GM23338 (cell line): ENCODE results near the gene ZNF622. TPM values are rescaled to one million over a fixed set of nuclear protein-coding genes. Genes with fewer than 3 reads are reported as not detected.
"Not testable (repeated sequence)": the region's sequence is repeated elsewhere in the genome, so short reads cannot be mapped to it uniquely, and the experiment has no call there.

Source experiments
- ATAC-seq: fragments of 200-7000 bp; cut with Tn5 transposase; 3 replicates; pipeline ENCODE4 v1.9.1; 2020
- DNase-seq: peaks from one replicate; pipeline ENCODE4 v3.0.0-alpha.2; 2015; ENCODE audit warnings: low spot score
- H2AFZ ChIP-seq: fragments of 200-600 bp; sonication (generic); 2 replicates; pipeline ENCODE4 v1.8.0; 2016; ENCODE audit warnings: antibody characterized with exemption, mild to moderate bottlenecking, moderate library complexity
- H3F3A ChIP-seq: fragments of 200-600 bp; sonication (generic); replicated peaks from 2 replicates; pipeline ENCODE4 v1.8.0; 2017; ENCODE audit warnings: antibody characterized with exemption, mixed run types, low read depth
- H3K27ac ChIP-seq: fragments of 200-600 bp; sonication (generic); 2 replicates; pipeline ENCODE4 v1.6.1; 2016; ENCODE audit warnings: low read depth
- H3K27me3 ChIP-seq: fragments of 200-600 bp; sonication (generic); 2 replicates; pipeline ENCODE4 v1.8.0; 2016; ENCODE audit warnings: mild to moderate bottlenecking, mixed run types, moderate library complexity; ENCODE audit not compliant: insufficient read depth
- H3K36me3 ChIP-seq: fragments of 200-600 bp; sonication (generic); 2 replicates; pipeline ENCODE4 v1.8.0; 2016; ENCODE audit warnings: mild to moderate bottlenecking; ENCODE audit not compliant: insufficient read depth
- H3K4me1 ChIP-seq: fragments of 200-600 bp; sonication (generic); 2 replicates; pipeline ENCODE4 v1.8.0; 2016; ENCODE audit warnings: mild to moderate bottlenecking, moderate library complexity; ENCODE audit not compliant: insufficient read depth
- H3K4me2 ChIP-seq: fragments of 200-600 bp; sonication (generic); 2 replicates; pipeline ENCODE4 v1.7.1; 2017; ENCODE audit warnings: mixed run types
- H3K4me3 ChIP-seq: fragments of 200-600 bp; sonication (generic); 2 replicates; pipeline ENCODE4 v1.6.1; 2016; ENCODE audit warnings: mixed run types
- H3K79me2 ChIP-seq: fragments of 200-600 bp; sonication (generic); replicated peaks from 2 replicates; pipeline ENCODE4 v1.8.0; 2017; ENCODE audit warnings: mild to moderate bottlenecking; ENCODE audit not compliant: insufficient read depth
- H3K9me2 ChIP-seq: fragments of 200-600 bp; sonication (generic); 2 replicates; pipeline ENCODE4 v1.8.0; 2017; ENCODE audit not compliant: insufficient read depth
- H4K20me1 ChIP-seq: fragments of 200-600 bp; sonication (generic); replicated peaks from 2 replicates; pipeline ENCODE4 v1.8.0; 2017; ENCODE audit warnings: mild to moderate bottlenecking; ENCODE audit not compliant: insufficient read depth
- H3K27ac Mint-ChIP-seq: 2 replicates; pipeline ENCODE4 v1.8.0; 2020; ENCODE audit warnings: inconsistent platforms, mild to moderate bottlenecking, moderate library complexity, mixed read lengths
- H3K27me3 Mint-ChIP-seq: 3 replicates; pipeline ENCODE4 v1.8.0; 2022; ENCODE audit warnings: low read depth, mild to moderate bottlenecking, moderate library complexity, mixed read lengths, inconsistent platforms; ENCODE audit not compliant: insufficient read depth, poor library complexity
- H3K36me3 Mint-ChIP-seq: 3 replicates; pipeline ENCODE4 v1.8.0; 2021; ENCODE audit warnings: low read depth, mild to moderate bottlenecking, inconsistent platforms, moderate library complexity, mixed read lengths
- H3K4me1 Mint-ChIP-seq: 3 replicates; pipeline ENCODE4 v1.8.0; 2020; ENCODE audit warnings: mild to moderate bottlenecking, inconsistent platforms, mixed read lengths
- H3K4me3 Mint-ChIP-seq: 3 replicates; pipeline ENCODE4 v1.8.0; 2021; ENCODE audit warnings: moderate library complexity, mild to moderate bottlenecking, inconsistent platforms, mixed read lengths
- H3K9me3 Mint-ChIP-seq: 3 replicates; pipeline ENCODE4 v1.8.0; 2020; ENCODE audit warnings: moderate library complexity, mild to moderate bottlenecking, inconsistent platforms, mixed read lengths
- CREB1 ChIP-seq: fragments of 250-450 bp; sonication (Bioruptor Pico); IDR thresholded peaks from 2 replicates; pipeline ENCODE4 v1.5.0; 2020; ENCODE audit warnings: low read depth, mild to moderate bottlenecking, moderate library complexity
- EZH2 ChIP-seq: fragments of 200-600 bp; sonication (generic); IDR thresholded peaks from one replicate; pipeline ENCODE4 v1.8.0; 2017; ENCODE audit warnings: antibody characterized with exemption, mild to moderate bottlenecking, low read depth; ENCODE audit not compliant: unreplicated experiment
- EZH2phosphoT487 ChIP-seq: fragments of 200-600 bp; sonication (generic); IDR thresholded peaks from one replicate; pipeline ENCODE4 v1.8.1; 2018; ENCODE audit warnings: antibody characterized with exemption; ENCODE audit not compliant: unreplicated experiment
- JUNB ChIP-seq: IDR thresholded peaks from one replicate; pipeline ENCODE4 v1.6.1; 2016; ENCODE audit warnings: antibody characterized with exemption; ENCODE audit not compliant: unreplicated experiment
- REST ChIP-seq: IDR thresholded peaks from one replicate; pipeline ENCODE4 v1.6.1; 2018; ENCODE audit warnings: antibody characterized with exemption; ENCODE audit not compliant: unreplicated experiment
- STAT1 ChIP-seq: IDR thresholded peaks from one replicate; pipeline ENCODE4 v1.6.1; 2016; ENCODE audit warnings: antibody characterized with exemption; ENCODE audit not compliant: unreplicated experiment
- ZNF114 ChIP-seq: fragments of 250-450 bp; sonication (Bioruptor Pico); IDR thresholded peaks from 2 replicates; pipeline ENCODE4 v1.5.0; 2020; ENCODE audit warnings: mild to moderate bottlenecking, moderate library complexity
- ZNF331 ChIP-seq: fragments of 250-450 bp; sonication (Bioruptor Pico); IDR thresholded peaks from 2 replicates; pipeline ENCODE4 v1.5.0; 2020; ENCODE audit warnings: low read depth, mild to moderate bottlenecking, moderate library complexity
- polyA plus RNA-seq: library from polyadenylated mRNA; unstranded; fragments of >200 nt; fragmentation: Nextera tagmentation; extraction: Ambion mirVana; gene quantifications from 2 replicates; pipeline ENCODE4 v1.2.1, GENCODE V29; 2016
- total RNA-seq: library from RNA; depleted of rRNA; stranded (reverse); fragments of >200 nt; shearing (Covaris generic); gene quantifications from 2 replicates; pipeline ENCODE4 v1.2.3, GENCODE V29; 2014
- TF ChIP-seq, protein P1 (sequence below): IDR thresholded peaks from 2 replicates; pipeline ENCODE4 v1.6.1; 2016; ENCODE audit warnings: antibody characterized with exemption

ZNF622 gene
- total and polyA plus RNA-seq, 2 experiments from 2014 or later: 20.1 to 30.7 TPM

DNA sequence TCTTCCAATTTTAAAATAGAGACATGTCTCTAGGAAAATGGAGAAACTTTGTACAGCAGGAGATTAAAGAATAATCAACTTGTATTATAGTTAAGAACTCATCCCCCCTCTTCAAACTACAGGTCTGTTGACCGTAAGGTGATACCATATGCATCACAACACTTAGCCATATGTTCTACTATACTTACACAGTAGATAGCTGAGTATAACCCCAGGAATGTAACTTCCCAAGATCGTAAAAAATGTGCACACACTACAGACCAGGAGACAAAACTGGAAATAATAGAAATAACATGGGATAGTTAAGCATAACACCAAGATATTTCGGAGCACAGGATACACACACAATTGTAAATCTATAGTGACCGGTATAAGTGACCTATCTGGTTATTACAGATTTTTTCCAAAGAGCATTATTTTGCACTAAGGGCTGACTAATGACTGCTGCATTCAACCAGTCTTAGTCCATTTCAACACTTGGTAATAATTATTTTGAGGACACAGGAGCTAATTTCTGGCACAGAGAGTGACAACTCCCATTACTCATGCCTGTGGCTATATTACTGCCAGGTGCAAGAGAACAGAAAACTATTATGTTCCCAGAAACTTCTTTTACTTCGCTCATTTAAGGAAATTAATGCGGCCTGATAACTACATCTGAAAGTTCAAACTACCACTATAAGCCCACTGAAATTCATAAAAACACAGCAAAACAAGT is 15.4 kb upstream of the ZNF622 start (continued):
- TF ChIP-seq, protein P1, sequence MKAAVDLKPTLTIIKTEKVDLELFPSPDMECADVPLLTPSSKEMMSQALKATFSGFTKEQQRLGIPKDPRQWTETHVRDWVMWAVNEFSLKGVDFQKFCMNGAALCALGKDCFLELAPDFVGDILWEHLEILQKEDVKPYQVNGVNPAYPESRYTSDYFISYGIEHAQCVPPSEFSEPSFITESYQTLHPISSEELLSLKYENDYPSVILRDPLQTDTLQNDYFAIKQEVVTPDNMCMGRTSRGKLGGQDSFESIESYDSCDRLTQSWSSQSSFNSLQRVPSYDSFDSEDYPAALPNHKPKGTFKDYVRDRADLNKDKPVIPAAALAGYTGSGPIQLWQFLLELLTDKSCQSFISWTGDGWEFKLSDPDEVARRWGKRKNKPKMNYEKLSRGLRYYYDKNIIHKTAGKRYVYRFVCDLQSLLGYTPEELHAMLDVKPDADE: no peak
- no peak for TF ChIP-seq CREB1 (CRISPR knock-in tag)
- TF ChIP-seq JUNB: no peak
- no peak for TF ChIP-seq ZNF331 (CRISPR knock-in tag)
- TF ChIP-seq EZH2: no peak
- no peak for TF ChIP-seq EZH2phosphoT487
- TF ChIP-seq STAT1: no peak

DNA sequence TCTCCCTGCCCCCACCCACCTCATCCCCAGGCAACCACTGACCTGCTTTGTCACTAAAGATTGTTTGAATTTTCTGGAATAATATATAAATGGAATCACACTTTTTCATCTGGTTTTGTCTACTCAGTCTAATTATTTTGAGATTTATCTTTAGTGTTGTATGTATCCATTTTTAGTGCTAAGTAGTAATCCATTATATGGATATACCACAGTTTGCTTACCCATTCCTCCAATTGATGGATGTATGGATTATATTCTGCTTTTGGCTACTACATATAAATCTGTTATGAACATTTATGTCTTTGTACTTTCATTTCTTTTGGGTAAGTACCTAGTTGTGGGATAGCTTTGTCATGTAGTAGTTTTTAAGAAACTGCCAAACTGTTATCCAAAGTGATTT is 14.5 kb upstream of the ZNF622 start:
- H3K36me3 ChIP-seq: no peaks in the 10 kb centered on the region
- no peak overlapping the region for H3K4me3 ChIP-seq
- no peak for TF ChIP-seq REST
- no peaks in the 10 kb centered on the region for H3K9me2 ChIP-seq
- Mint-ChIP-seq H3K9me3 (no peaks in the 10 kb centered on the region; the same call in 2 of the 3 replicates), H3K4me3 (no peak overlapping the region), H3K27ac (no peak overlapping the region), H3K36me3 (no peaks in the 10 kb centered on the region), H3K4me1 (no peaks in the 10 kb centered on the region), H3K27me3 (peaks cover 1% of the 10 kb centered on the region)
- ATAC-seq (no peak), DNase-seq (no peak)
- no peak overlapping the region for H3K27ac ChIP-seq
- H4K20me1 ChIP-seq: no peaks in the 10 kb centered on the region
- H3K79me2 ChIP-seq: no peaks in the 10 kb centered on the region
- no peaks in the 10 kb centered on the region for H3F3A ChIP-seq
- no peak overlapping the region for H3K4me2 ChIP-seq
- H2AFZ ChIP-seq: no peak overlapping the region
- H3K4me1 ChIP-seq: no peaks in the 10 kb centered on the region
- no peaks in the 10 kb centered on the region for H3K27me3 ChIP-seq

- H3K4me1 ChIP-seq: no peaks in the 10 kb centered on the region
- no peaks in the 10 kb centered on the region for H3K9me2 ChIP-seq
- Mint-ChIP-seq H3K4me3 (no peak overlapping the region), H3K4me1 (no peaks in the 10 kb centered on the region), H3K36me3 (no peaks in the 10 kb centered on the region), H3K9me3 (no peaks in the 10 kb centered on the region; the same call in 2 of the 3 replicates), H3K27ac (no peak overlapping the region), H3K27me3 (no peaks in the 10 kb centered on the region)
- no peaks in the 10 kb centered on the region for H3K79me2 ChIP-seq
- DNase-seq: no peak
- H2AFZ ChIP-seq: no peak overlapping the region
- H3K4me3 ChIP-seq: no peak overlapping the region
- no peak overlapping the region for H3K4me2 ChIP-seq
- no peak for ATAC-seq
- TF ChIP-seq ZNF114 (CRISPR knock-in tag) (no peak), CREB1 (CRISPR knock-in tag) (no peak)
- no peaks in the 10 kb centered on the region for H3F3A ChIP-seq
- no peaks in the 10 kb centered on the region for H3K27me3 ChIP-seq
- no peak overlapping the region for H3K27ac ChIP-seq
- no peaks in the 10 kb centered on the region for H3K36me3 ChIP-seq
- H4K20me1 ChIP-seq: no peaks in the 10 kb centered on the region
Measured at GRCh38 chr5:16477541-16477940, 11.9 kb upstream of the ZNF622 start.

DNA sequence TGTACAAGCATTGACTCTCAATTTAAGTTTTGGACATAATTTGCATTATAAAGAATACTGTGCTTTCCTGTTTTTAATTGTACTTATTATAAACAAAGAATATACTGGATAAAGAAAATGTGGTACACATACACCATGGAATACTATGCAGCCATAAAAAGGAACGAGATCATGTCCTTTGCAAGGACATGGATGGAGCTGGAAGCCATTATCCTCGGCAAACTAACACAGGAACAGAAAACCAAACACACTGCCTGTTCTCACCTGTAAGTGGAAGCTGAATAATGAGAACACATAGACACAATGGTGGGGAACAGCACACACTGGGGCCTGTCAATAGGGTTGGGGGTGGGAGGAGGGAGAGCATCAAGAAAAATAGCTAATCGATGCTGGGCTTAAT is 10.8 kb upstream of the ZNF622 start:
- not testable (repeated sequence) for H3K4me1 Mint-ChIP-seq, H3K4me3 ChIP-seq, H3K4me1 ChIP-seq, H3K4me2 ChIP-seq, H3K27me3 ChIP-seq, H3K9me3 Mint-ChIP-seq, H3K9me2 ChIP-seq, H3K27ac Mint-ChIP-seq, H3F3A ChIP-seq, H3K36me3 Mint-ChIP-seq, H3K27me3 Mint-ChIP-seq, H3K27ac ChIP-seq, H2AFZ ChIP-seq, ATAC-seq, H3K36me3 ChIP-seq, H3K4me3 Mint-ChIP-seq, H4K20me1 ChIP-seq, DNase-seq, H3K79me2 ChIP-seq
